GM12878 (cell line): ENCODE data around the gene TIFAB. TPM values are rescaled to one million over a fixed set of nuclear protein-coding genes. Genes with fewer than 3 reads are reported as not detected.

Experiments
- ATAC-seq: fragments of 200-7000 bp; cut with Tn5 transposase; 3 replicates; pipeline ENCODE4 v1.9.1; 2020; ENCODE audit warnings: mild to moderate bottlenecking, moderate library complexity
- BruUV-seq: library from RNA; stranded (reverse); fragments of 400-500 nt; replicated peaks from 2 replicates; lab custom pipeline; 2021; lab: Mats Ljungman, UMichigan
- CTCF ChIA-PET: fragments of 300-600 bp; sonication (Branson Sonifier 250); formaldehyde crosslinking; extraction: SDS; loops from one replicate; lab custom pipeline; 2021; ENCODE audit warnings: inconsistent platforms; lab: Yijun Ruan, JAX
- POLR2A ChIA-PET: fragments of 350-600 bp; formaldehyde crosslinking; extraction: SDS; loops from one replicate; lab custom pipeline; 2021; ENCODE audit warnings: inconsistent platforms; lab: Charles Lee
- RAD21 ChIA-PET: fragments of 300-600 bp; sonication (Branson Sonifier 250); formaldehyde crosslinking; loops from one replicate; lab custom pipeline; 2023; ENCODE audit warnings: antibody characterized with exemption; ENCODE audit not compliant: unreplicated experiment; lab: Charles Lee
- SMC1A ChIA-PET: fragments of 300-600 bp; sonication (Branson Sonifier 250); formaldehyde crosslinking; loops from one replicate; lab custom pipeline; 2023; ENCODE audit not compliant: unreplicated experiment, uncharacterized antibody; lab: Charles Lee
- DNase-seq: peaks from one replicate; pipeline ENCODE4 v3.0.0-alpha.2; 2011; ENCODE audit warnings: low read depth, low spot score
- FAIRE-seq: peaks from 3 replicates; lab custom pipeline; 2011; peaks lifted over from hg19 to GRCh38; lab: Jason Lieb, UNC
- H2AFZ ChIP-seq: 2 replicates; pipeline ENCODE4 v1.6.0; 2011; ENCODE audit warnings: low read depth, low read length, control low read depth; ENCODE audit not compliant: control insufficient read depth
- H3K27ac ChIP-seq: 2 replicates; pipeline ENCODE4 v1.5.1; 2011; ENCODE audit warnings: control low read depth; ENCODE audit not compliant: control insufficient read depth, insufficient read depth
- H3K27me3 ChIP-seq, 2 experiments: replicated peaks in 1 of 2; 2 replicates each; pipeline versions ENCODE4 v1.6.0 to v1.6.1; 2011; ENCODE audit warnings: low read length in 1 of 2; ENCODE audit not compliant: control insufficient read depth in 2 of 2, insufficient read depth in 2 of 2
- H3K36me3 ChIP-seq, 2 experiments: 2 replicates each; pipeline ENCODE4 v1.5.1; 2011; ENCODE audit warnings: low read length in 1 of 2; ENCODE audit not compliant: control insufficient read depth in 2 of 2, insufficient read depth in 2 of 2
- H3K4me1 ChIP-seq: 2 replicates; pipeline ENCODE4 v1.6.1; 2011; ENCODE audit warnings: mild to moderate bottlenecking, low read length, moderate library complexity, mixed read lengths; ENCODE audit not compliant: control insufficient read depth, insufficient read depth
- H3K4me2 ChIP-seq: 2 replicates; pipeline ENCODE4 v1.6.0; 2011; ENCODE audit warnings: control low read depth; ENCODE audit not compliant: control insufficient read depth, insufficient read depth
- H3K4me3 ChIP-seq: fragments of 200-600 bp; sonication (generic); 2 replicates; pipeline ENCODE4 v1.5.1; 2016
- H3K79me2 ChIP-seq: 2 replicates; pipeline ENCODE4 v1.6.0; 2011; ENCODE audit warnings: low read length; ENCODE audit not compliant: control insufficient read depth, insufficient read depth
- H3K9ac ChIP-seq: 2 replicates; pipeline ENCODE4 v1.8.0; 2011; ENCODE audit warnings: low read length, control low read depth, mixed read lengths; ENCODE audit not compliant: control insufficient read depth, insufficient read depth
- H3K9me3 ChIP-seq: replicated peaks from 3 replicates; pipeline ENCODE4 v1.5.1; 2011; ENCODE audit warnings: mild to moderate bottlenecking, low read length; ENCODE audit not compliant: control insufficient read depth, insufficient read depth
- H4K20me1 ChIP-seq: 2 replicates; pipeline ENCODE4 v1.6.0; 2011; ENCODE audit not compliant: control insufficient read depth, insufficient read depth
- BACH1 ChIP-seq: fragments of 450-650 bp; IDR thresholded peaks from 2 replicates; pipeline ENCODE4 v1.6.1; 2017; ENCODE audit warnings: mild to moderate bottlenecking, borderline replicate concordance
- CEBPZ ChIP-seq: fragments of 150-350 bp; IDR thresholded peaks from 2 replicates; pipeline ENCODE4 v1.6.1; 2016; ENCODE audit warnings: low read depth, low read length
- E2F4 ChIP-seq: IDR thresholded peaks from 2 replicates; pipeline ENCODE4 v1.6.1; 2012; ENCODE audit warnings: low read depth, low read length, improper control_type of control experiment
- FOS ChIP-seq: IDR thresholded peaks from 3 replicates; pipeline ENCODE4 v1.6.1; 2011; ENCODE audit warnings: borderline replicate concordance; ENCODE audit not compliant: insufficient read length; ENCODE audit errors: extremely low read depth
- HCFC1 ChIP-seq: fragments of 150-350 bp; IDR thresholded peaks from 2 replicates; pipeline ENCODE4 v1.6.1; 2014; ENCODE audit warnings: low read length
- LARP7 ChIP-seq: fragments of 450-650 bp; IDR thresholded peaks from 2 replicates; pipeline ENCODE4 v1.6.1; 2017; ENCODE audit warnings: mild to moderate bottlenecking
- NBN ChIP-seq: fragments of 450-650 bp; IDR thresholded peaks from 2 replicates; pipeline ENCODE4 v1.6.1; 2016
- POLR2AphosphoS2 ChIP-seq: IDR thresholded peaks from 2 replicates; pipeline ENCODE4 v1.6.1; 2011; ENCODE audit warnings: low read depth, mild to moderate bottlenecking, low read length, improper control_type of control experiment, moderate library complexity
- SUZ12 ChIP-seq: fragments of 200-600 bp; sonication (generic); IDR thresholded peaks from one replicate; pipeline ENCODE4 v1.6.1; 2018; ENCODE audit warnings: antibody characterized with exemption, mild to moderate bottlenecking; ENCODE audit not compliant: unreplicated experiment
- TCF3 ChIP-seq: IDR thresholded peaks from 2 replicates; pipeline ENCODE4 v1.6.1; 2012; ENCODE audit warnings: low read depth, mild to moderate bottlenecking, low read length, borderline replicate concordance; ENCODE audit not compliant: insufficient read depth
- ZNF217 ChIP-seq: fragments of 450-650 bp; IDR thresholded peaks from 2 replicates; pipeline ENCODE4 v1.6.1; 2017; ENCODE audit warnings: antibody characterized with exemption, mild to moderate bottlenecking
- ZNF687 ChIP-seq: fragments of 450-650 bp; IDR thresholded peaks from 2 replicates; pipeline ENCODE4 v1.6.1; 2017; ENCODE audit warnings: mild to moderate bottlenecking, moderate library complexity
- WGBS: methylation state at CpG from one replicate; pipeline ENCODE4 v1.1.6; 2016; ENCODE audit warnings: low lambda C conversion rate; ENCODE audit not compliant: insufficient replicate concordance, insufficient coverage; ENCODE audit errors: missing lambda C conversion rate; 5-methylcytosine and 5-hydroxymethylcytosine counted together
- in situ Hi-C: fragments of 300-500 bp; cut with MboI; formaldehyde crosslinking; loops from 9 replicates; pipeline ENCODE4 v1.14.3; 2018; ENCODE audit warnings: mixed read lengths
- intact Hi-C: fragments of 100-400 bp; cut with micrococcal nuclease; formaldehyde crosslinking; loops from one replicate; pipeline ENCODE4 v1.14.2; 2022; ENCODE audit not compliant: unreplicated experiment
- polyA plus RNA-seq, 11 experiments: library from polyadenylated mRNA; depleted of rRNA in 4 of 11; unstranded in 6 of 11; stranded (reverse) in 5 of 11; fragments of >200 nt; fragmentation: Nextera tagmentation in 4 of 11; fragmentation: Illumina TruSeq in 1 of 11; extraction: Ambion mirVana in 4 of 11; extraction: Trizol in 1 of 11; gene quantifications; 1 replicate in 1 of 11; 2 replicates in 10 of 11; pipeline versions ENCODE4 v1.2.1 to v1.2.3, GENCODE V29; 2011 to 2016; ENCODE audit warnings: inconsistent platforms in 2 of 11, missing spikeins in 2 of 11, low read depth in 1 of 11
- total RNA-seq, 4 experiments: library from RNA; depleted of rRNA in 3 of 4; stranded (reverse); fragments of >200 nt in 3 of 4; fragmentation: Illumina TruSeq in 1 of 4; extraction: Trizol in 1 of 4; gene quantifications; 2 replicates each; pipeline versions ENCODE4 v1.2.1 to v1.2.3, GENCODE V29; 2013 to 2021

The TIFAB gene
- total and polyA plus RNA-seq, 10 of the 15 experiments (the other 5 are each of a cell fraction or from before 2014, with no cell fraction given) = not detected

- TF ChIP-seq ZNF687 = no peak
Measured at GRCh38 chr5:135426102-135427082, 25.8 kb downstream of the TIFAB start (continued).

- H3K79me2 ChIP-seq = no peaks in the 10 kb centered on the region
- H3K9me3 ChIP-seq = peaks cover 3% of the 10 kb centered on the region; the same call in 2 of the 3 replicates
- in situ Hi-C loops (no loop called here), intact Hi-C loops (no loop called here)
- H3K9ac ChIP-seq = no peak overlapping the region
- peaks cover 0 to 3% of the 10 kb centered on the region in 2 experiments; a peak in 1 of 4 replicates for H3K27me3 ChIP-seq
- WGBS = 23% methylated on average over 2 of the region's 2 CpGs
- no peak overlapping the region for H3K27ac ChIP-seq
- H4K20me1 ChIP-seq = no peaks in the 10 kb centered on the region
- SMC1A ChIA-PET = interaction anchor here (0.9 to 3.0 kb wide), 9 partner anchors 11 to 142 kb away, joined by 3 to 14 read pairs (median 4); partner anchors contain the start of gene MACROH2A1
- RAD21 ChIA-PET = interaction anchor here (1.2 to 1.5 kb wide), 2 partner anchors 11 to 22 kb away, joined by 4 to 6 read pairs; no protein-coding TSS in a partner anchor
- POLR2A ChIA-PET = no interaction called here
- no peak for FAIRE-seq
- peak overlapping the region; percentile 34; the same call in 1 of the 2 replicates for H2AFZ ChIP-seq
- ATAC-seq = no peak
- no peaks in the 10 kb centered on the region for H3K4me1 ChIP-seq
- BruUV-seq = no TSS peak
- DNase-seq = no peak
- no peaks in the 10 kb centered on the region for H3K36me3 ChIP-seq
- H3K4me2 ChIP-seq = no peak overlapping the region
- CTCF ChIA-PET = interaction anchor here (0.6 to 2.9 kb wide), 23 partner anchors 9 to 218 kb away, joined by 3 to 19 read pairs (median 6); partner anchors contain the start of gene DCANP1
- H3K4me3 ChIP-seq = no peak overlapping the region
- TF ChIP-seq E2F4 (no peak), CEBPZ (no peak), NBN (no peak), TCF3 (no peak), SUZ12 (no peak), ZNF217 (no peak), LARP7 (no peak), BACH1 (no peak), POLR2AphosphoS2 (no peak), FOS (no peak), HCFC1 (no peak)
Measured at GRCh38 chr5:135425641-135426040, 26.5 kb downstream of the TIFAB start.
